ENCODE measurements around the gene PNMA8A. TPM values are rescaled to one million over a fixed set of nuclear protein-coding genes. Genes with fewer than 3 reads are reported as not detected.
"Not testable (repeated sequence)": the region's sequence is repeated elsewhere in the genome, so short reads cannot be mapped to it uniquely, and the experiment has no call there.

PNMA8A gene
- total RNA-seq, 2 experiments from 2014 or later, result not detected

- H3K27ac Mint-ChIP-seq, result no peak overlapping the region
- no peak overlapping the region for H3K4me3 Mint-ChIP-seq
- CTCF ChIA-PET, result interaction anchor here (1.0 kb wide), 1 partner anchor 55 kb away, joined by 3 read pairs; no protein-coding TSS in a partner anchor
- H3K9me3 Mint-ChIP-seq, result peaks cover 9% of the 10 kb centered on the region
- H3K36me3 Mint-ChIP-seq (ENCODE audit: low read depth), result no peaks in the 10 kb centered on the region
- no peak for DNase-seq
- peaks cover 22% of the 10 kb centered on the region for H3K27me3 Mint-ChIP-seq
- no peaks in the 10 kb centered on the region for H3K4me1 Mint-ChIP-seq
- POLR2A ChIA-PET, result no interaction called here
These were observed 20.6 kb downstream of the PNMA8A start for GRCh38 chr19:46450737-46451136.

- peaks cover 9% of the 10 kb centered on the region for H3K9me3 Mint-ChIP-seq
- H3K4me3 Mint-ChIP-seq, result no peak overlapping the region
- H3K4me1 Mint-ChIP-seq, result no peaks in the 10 kb centered on the region
- no peak for DNase-seq
- ChIA-PET POLR2A (no interaction called here), CTCF (no interaction called here)
- no peaks in the 10 kb centered on the region for H3K36me3 Mint-ChIP-seq (ENCODE audit: low read depth)
- H3K27me3 Mint-ChIP-seq, result peaks cover 22% of the 10 kb centered on the region
- H3K27ac Mint-ChIP-seq, result no peak overlapping the region
These were observed 22.1 kb downstream of the PNMA8A start for GRCh38 chr19:46449228-46449627.

- H3K27ac Mint-ChIP-seq, result no peak overlapping the region
- peaks cover 22% of the 10 kb centered on the region for H3K27me3 Mint-ChIP-seq
- ChIA-PET POLR2A (no interaction called here), CTCF (interaction anchor here (1.0 kb wide), 1 partner anchor 23 kb away, joined by 3 read pairs; no protein-coding TSS in a partner anchor)
- H3K36me3 Mint-ChIP-seq (ENCODE audit: low read depth), result no peaks in the 10 kb centered on the region
- no peaks in the 10 kb centered on the region for H3K4me1 Mint-ChIP-seq
- DNase-seq, result no peak
- no peak overlapping the region for H3K4me3 Mint-ChIP-seq
- peaks cover 9% of the 10 kb centered on the region for H3K9me3 Mint-ChIP-seq
These were observed 22.8 kb downstream of the PNMA8A start for GRCh38 chr19:46448601-46449000.

GRCh38 chr19:46447824-46448223 is 23.5 kb downstream of the PNMA8A start:
- ChIA-PET CTCF (interaction anchor here (1.0 kb wide), 1 partner anchor 22 kb away, joined by 3 read pairs; no protein-coding TSS in a partner anchor), POLR2A (no interaction called here)
- Mint-ChIP-seq H3K27me3 (peaks cover 22% of the 10 kb centered on the region), H3K9me3 (peaks cover 9% of the 10 kb centered on the region), H3K4me1 (peaks cover 1% of the 10 kb centered on the region), H3K36me3 (ENCODE audit: low read depth) (no peaks in the 10 kb centered on the region), H3K27ac (no peak overlapping the region), H3K4me3 (no peak overlapping the region)
- no peak for DNase-seq

GRCh38 chr19:46447006-46447405 is 24.4 kb downstream of the PNMA8A start:
- CTCF ChIA-PET, result no interaction called here
- peaks cover 9% of the 10 kb centered on the region for H3K9me3 Mint-ChIP-seq

GRCh38 chr19:46446021-46446420 is 25.3 kb downstream of the PNMA8A start:
- Mint-ChIP-seq H3K27ac (no peak overlapping the region), H3K9me3 (peaks cover 9% of the 10 kb centered on the region), H3K4me3 (no peak overlapping the region), H3K4me1 (peaks cover 1% of the 10 kb centered on the region), H3K27me3 (peaks cover 12% of the 10 kb centered on the region), H3K36me3 (ENCODE audit: low read depth) (no peaks in the 10 kb centered on the region)
- no peak for DNase-seq
- ChIA-PET CTCF (interaction anchor here (0.7 kb wide), 1 partner anchor 18 kb away, joined by 3 read pairs; no protein-coding TSS in a partner anchor), POLR2A (no interaction called here)

More at GRCh38 chr19:46447006-46447405, 24.4 kb downstream of the PNMA8A start:
- POLR2A ChIA-PET, result no interaction called here
- H3K36me3 Mint-ChIP-seq (ENCODE audit: low read depth), result no peaks in the 10 kb centered on the region
- peaks cover 20% of the 10 kb centered on the region for H3K27me3 Mint-ChIP-seq
- H3K27ac Mint-ChIP-seq, result no peak overlapping the region
- no peak for DNase-seq
- H3K4me3 Mint-ChIP-seq, result no peak overlapping the region
- peaks cover 1% of the 10 kb centered on the region for H3K4me1 Mint-ChIP-seq

GRCh38 chr19:46442808-46443450 is 28.4 kb downstream of the PNMA8A start:
- no peak overlapping the region for H3K4me3 Mint-ChIP-seq
- no peaks in the 10 kb centered on the region for H3K36me3 Mint-ChIP-seq (ENCODE audit: low read depth)
- peaks cover 3% of the 10 kb centered on the region for H3K27me3 Mint-ChIP-seq
- no peak for DNase-seq
- H3K27ac Mint-ChIP-seq, result no peak overlapping the region
- POLR2A ChIA-PET, result no interaction called here
- CTCF ChIA-PET, result interaction anchor here (0.5 kb wide), 1 partner anchor 266 kb away, joined by 3 read pairs; no protein-coding TSS in a partner anchor
- H3K4me1 Mint-ChIP-seq, result peaks cover 1% of the 10 kb centered on the region
- H3K9me3 Mint-ChIP-seq, result no peaks in the 10 kb centered on the region

GRCh38 chr19:46441866-46442265 is 29.5 kb downstream of the PNMA8A start:
- Mint-ChIP-seq H3K36me3 (ENCODE audit: low read depth) (no peaks in the 10 kb centered on the region), H3K27ac (no peak overlapping the region), H3K4me3 (no peak overlapping the region), H3K27me3 (no peaks in the 10 kb centered on the region), H3K4me1 (peaks cover 1% of the 10 kb centered on the region), H3K9me3 (no peaks in the 10 kb centered on the region)
- ChIA-PET CTCF (interaction anchor here (0.9 kb wide), 1 partner anchor 23 kb away, joined by 3 read pairs; no protein-coding TSS in a partner anchor), POLR2A (no interaction called here)
- no peak for DNase-seq

- H3K27ac Mint-ChIP-seq; H3K9me3 Mint-ChIP-seq; H3K36me3 Mint-ChIP-seq (ENCODE audit: low read depth); CTCF ChIA-PET; POLR2A ChIA-PET; H3K4me3 Mint-ChIP-seq; DNase-seq; H3K4me1 Mint-ChIP-seq: not testable (repeated sequence)
- H3K27me3 Mint-ChIP-seq, result peaks cover 20% of the 10 kb centered on the region
These were observed 35.7 kb downstream of the PNMA8A start for GRCh38 chr19:46435689-46436088.

- ChIA-PET POLR2A (no interaction called here), CTCF (no interaction called here)
- H3K36me3 Mint-ChIP-seq (ENCODE audit: low read depth), result no peaks in the 10 kb centered on the region
- peaks cover 26% of the 10 kb centered on the region for H3K27me3 Mint-ChIP-seq
- DNase-seq, result no peak
- H3K27ac Mint-ChIP-seq, result no peak overlapping the region
- no peak overlapping the region for H3K4me3 Mint-ChIP-seq
- H3K9me3 Mint-ChIP-seq, result no peaks in the 10 kb centered on the region
- peaks cover under 1% of the 10 kb centered on the region for H3K4me1 Mint-ChIP-seq
These were observed 36.4 kb downstream of the PNMA8A start for GRCh38 chr19:46435009-46435408.

GRCh38 chr19:46433470-46433869 is 37.9 kb downstream of the PNMA8A start:
- CTCF ChIA-PET, result interaction anchor here (1.1 kb wide), 1 partner anchor 9 kb away, joined by 3 read pairs; no protein-coding TSS in a partner anchor
- POLR2A ChIA-PET, result not testable (repeated sequence)

GRCh38 chr19:46431824-46432223 is 39.5 kb downstream of the PNMA8A start:
- POLR2A ChIA-PET, result no interaction called here
- CTCF ChIA-PET, result no interaction called here
- Mint-ChIP-seq H3K4me3 (no peak overlapping the region), H3K27me3 (peaks cover 55% of the 10 kb centered on the region), H3K4me1 (peaks cover 23% of the 10 kb centered on the region), H3K36me3 (ENCODE audit: low read depth) (no peaks in the 10 kb centered on the region), H3K9me3 (no peaks in the 10 kb centered on the region), H3K27ac (no peak overlapping the region)
- DNase-seq, result no peak

More at GRCh38 chr19:46433470-46433869, 37.9 kb downstream of the PNMA8A start:
- not testable (repeated sequence) for DNase-seq; H3K36me3 Mint-ChIP-seq (ENCODE audit: low read depth); H3K27ac Mint-ChIP-seq; H3K9me3 Mint-ChIP-seq; H3K4me3 Mint-ChIP-seq
- peaks cover 41% of the 10 kb centered on the region for H3K27me3 Mint-ChIP-seq
- H3K4me1 Mint-ChIP-seq, result peaks cover 11% of the 10 kb centered on the region

GRCh38 chr19:46429999-46430398 is 41.4 kb downstream of the PNMA8A start:
- Mint-ChIP-seq H3K27ac (no peak overlapping the region), H3K36me3 (ENCODE audit: low read depth) (no peaks in the 10 kb centered on the region), H3K4me1 (peaks cover 26% of the 10 kb centered on the region), H3K9me3 (no peaks in the 10 kb centered on the region), H3K4me3 (no peak overlapping the region), H3K27me3 (peaks cover 68% of the 10 kb centered on the region)
- POLR2A ChIA-PET, result no interaction called here
- no peak for DNase-seq
- CTCF ChIA-PET, result no interaction called here

Data from activated CD4-positive, alpha-beta T cell treated with anti-CD3 and anti-CD28 coated beads, Interleukin-2, amount 10 ng/mL, durations not matched to agents 7 days and 5 days (primary cell).